ENCODE results near the gene KCND2.

The KCND2 gene

DNA sequence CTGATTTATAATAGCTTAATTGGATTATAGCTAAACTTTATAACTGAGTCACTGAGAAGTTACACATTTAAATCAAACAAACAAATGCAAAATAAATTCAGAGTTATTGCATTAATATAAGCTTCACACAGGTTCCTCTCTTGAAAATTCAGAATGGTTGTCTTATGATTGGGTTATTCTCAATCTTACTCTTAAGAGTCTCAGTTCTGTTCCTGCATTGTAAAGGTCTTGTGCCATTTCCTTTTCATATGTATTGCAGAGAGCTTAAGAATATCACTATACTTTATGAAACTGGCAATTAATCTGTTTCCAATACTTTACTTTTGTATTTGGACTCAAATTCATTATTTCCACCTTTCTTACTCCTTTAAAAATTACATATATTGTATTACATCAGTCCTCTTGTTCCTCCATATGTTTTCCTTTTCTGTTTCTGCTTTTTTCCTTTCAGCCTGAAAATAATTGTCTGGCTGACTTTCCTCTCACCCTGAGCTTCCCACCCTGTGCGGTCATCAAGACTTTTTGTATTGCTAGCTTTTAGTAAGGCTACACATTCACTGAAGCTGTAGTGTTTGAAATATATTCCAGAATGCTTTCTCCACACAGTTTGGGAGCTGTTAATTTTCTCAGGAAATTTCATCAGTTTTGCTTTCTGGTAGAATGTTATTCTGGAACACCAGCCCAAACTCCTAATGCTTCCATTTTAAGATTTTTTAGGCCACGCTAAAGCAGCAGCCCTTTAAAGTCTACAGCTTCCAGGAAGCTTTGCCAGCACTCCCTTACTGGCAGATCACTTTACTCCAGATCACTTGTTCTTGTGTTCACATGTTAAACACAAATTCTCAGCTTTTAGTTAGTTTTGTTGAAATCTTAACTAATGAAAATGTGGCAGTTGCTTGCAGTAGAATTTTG, 139.4 kb downstream of the KCND2 start:
- DNase-seq, result no peak

DNA sequence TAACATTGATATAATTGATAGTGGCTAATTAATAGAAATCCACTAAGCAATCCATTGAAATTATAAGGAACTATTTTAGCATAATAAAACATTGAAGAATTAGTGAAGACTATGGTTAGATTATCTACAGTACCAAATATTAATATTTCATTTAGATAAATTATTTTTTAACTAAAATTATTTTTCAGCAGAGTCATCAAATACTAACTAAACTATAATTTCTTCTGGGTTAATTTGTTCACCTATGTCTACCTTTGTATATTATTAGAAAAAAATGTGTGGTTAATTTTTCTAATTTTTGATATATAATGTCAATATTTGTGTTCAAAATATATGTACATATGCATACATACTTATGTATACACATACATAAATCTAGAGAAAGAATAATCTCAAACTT, 140.2 kb downstream of the KCND2 start:
- no peak for DNase-seq

GRCh38 chr7:120417244-120417979, 144.4 kb downstream of the KCND2 start:
- DNase-seq, result no peak

DNA sequence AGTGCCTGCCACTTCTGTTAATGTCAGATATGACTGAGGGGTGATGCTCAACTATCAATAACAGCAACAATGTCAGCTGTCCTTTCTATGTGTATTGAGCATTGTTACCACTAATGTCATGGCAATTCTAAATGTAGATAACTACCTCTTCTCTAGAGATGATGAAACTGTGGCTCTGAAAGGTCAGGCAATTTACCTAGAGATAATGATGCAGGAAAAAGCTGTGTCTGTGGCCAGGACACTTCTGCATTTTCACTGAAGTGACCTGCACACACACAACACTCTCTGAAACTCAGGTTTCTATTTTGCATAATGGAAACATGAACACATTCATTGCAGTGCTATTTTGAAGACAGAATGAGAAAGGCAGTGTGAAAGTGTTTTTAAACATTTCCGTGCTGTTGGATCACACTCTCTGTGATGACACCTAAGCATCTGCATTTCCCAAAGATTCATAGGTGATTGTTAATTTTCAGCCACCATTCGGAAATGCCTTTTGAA, 148.2 kb downstream of the KCND2 start:
- no peak for DNase-seq

GRCh38 chr7:120431016-120431415, 158.0 kb downstream of the KCND2 start:
- no peak for DNase-seq

GRCh38 chr7:120436487-120437060, 163.6 kb downstream of the KCND2 start:
- DNase-seq, result no peak

GRCh38 chr7:120441850-120442249, 168.9 kb downstream of the KCND2 start:
- DNase-seq, result no peak

GRCh38 chr7:120442838-120443237, 169.9 kb downstream of the KCND2 start:
- no peak for DNase-seq

DNA sequence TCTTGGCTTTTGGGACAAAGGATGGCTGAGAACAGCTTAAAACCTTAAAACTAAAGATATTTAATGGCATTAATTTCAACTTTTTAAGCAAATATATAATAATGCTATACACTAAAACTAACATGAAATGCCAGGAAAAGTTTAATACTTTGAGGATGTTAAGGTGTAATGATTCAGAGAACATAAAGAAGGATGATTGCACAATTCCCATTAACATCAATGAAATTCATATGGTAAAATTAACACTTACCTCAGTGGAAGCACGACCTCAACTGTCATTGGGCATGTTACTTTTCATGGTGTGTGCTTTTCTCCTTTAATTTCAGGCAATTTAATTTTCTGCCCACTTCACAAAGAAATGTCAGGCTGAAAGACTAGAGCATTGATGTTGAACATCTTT, 171.7 kb downstream of the KCND2 start:
- DNase-seq, result no peak

- no peak for DNase-seq
Observed at GRCh38 chr7:120445276-120445675, 172.3 kb downstream of the KCND2 start.

GRCh38 chr7:120452665-120453064, 179.7 kb downstream of the KCND2 start:
- DNase-seq, result no peak

DNA sequence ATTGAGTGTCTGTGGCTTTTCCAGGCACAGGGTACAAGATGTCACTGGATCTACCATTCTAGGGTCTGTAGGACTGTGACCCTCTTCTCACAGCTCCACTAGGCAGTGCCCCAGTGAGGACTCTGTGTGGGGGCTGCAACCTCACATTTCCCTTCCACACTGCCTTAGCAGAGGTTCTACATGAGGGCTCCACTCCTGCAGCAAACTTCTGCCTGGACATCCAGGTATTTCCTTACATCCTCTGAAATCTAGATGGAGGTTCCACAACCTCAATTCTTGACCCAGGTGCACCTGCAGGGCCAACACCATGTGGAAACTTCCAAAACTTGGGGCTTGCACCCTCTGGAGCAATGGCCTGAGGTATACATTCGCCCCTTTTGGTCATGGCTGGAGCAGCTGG, 183.7 kb downstream of the KCND2 start:
- DNase-seq, result no peak

GRCh38 chr7:120460949-120461348, 188.0 kb downstream of the KCND2 start:
- no peak for DNase-seq

DNA sequence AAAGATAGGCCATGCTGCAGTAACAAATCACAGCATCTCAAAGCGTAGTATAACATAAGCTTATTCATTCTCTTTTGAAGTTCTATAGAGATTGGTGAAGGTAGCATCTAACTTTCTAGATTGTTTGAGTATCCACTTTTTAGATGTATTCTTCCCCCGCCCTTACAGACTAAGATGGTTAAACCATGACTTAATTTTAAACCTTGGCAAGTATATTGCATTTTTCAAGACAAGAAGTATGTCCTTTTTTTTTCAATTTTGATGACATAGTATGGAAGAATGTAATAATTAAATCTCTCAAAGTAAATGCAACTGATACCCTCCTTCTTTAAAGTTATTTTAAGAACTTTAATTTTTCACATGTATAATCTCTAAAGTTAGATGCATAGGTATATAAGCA, 190.0 kb downstream of the KCND2 start:
- no peak for DNase-seq

DNA sequence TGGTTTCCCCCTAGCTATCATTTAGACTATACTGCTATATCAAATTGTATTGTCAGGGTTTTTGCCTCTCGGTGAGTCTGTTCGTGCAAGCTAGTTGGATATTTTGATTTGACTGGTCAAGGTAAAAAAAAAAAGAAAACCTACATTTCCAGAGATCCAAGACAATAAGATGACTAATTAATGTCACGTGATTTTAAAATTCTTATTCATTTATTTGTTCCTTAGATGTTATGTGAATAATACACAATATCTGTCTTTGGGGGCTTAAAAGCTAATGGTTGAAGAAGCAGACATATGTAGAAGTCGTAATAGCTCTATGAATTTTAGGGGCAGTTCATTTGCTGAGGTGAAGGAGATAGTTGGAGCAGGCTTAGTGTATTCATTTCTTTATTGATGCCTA, 191.1 kb downstream of the KCND2 start:
- no peak for DNase-seq

GRCh38 chr7:120467676-120468075, 194.7 kb downstream of the KCND2 start:
- DNase-seq, result no peak

DNA sequence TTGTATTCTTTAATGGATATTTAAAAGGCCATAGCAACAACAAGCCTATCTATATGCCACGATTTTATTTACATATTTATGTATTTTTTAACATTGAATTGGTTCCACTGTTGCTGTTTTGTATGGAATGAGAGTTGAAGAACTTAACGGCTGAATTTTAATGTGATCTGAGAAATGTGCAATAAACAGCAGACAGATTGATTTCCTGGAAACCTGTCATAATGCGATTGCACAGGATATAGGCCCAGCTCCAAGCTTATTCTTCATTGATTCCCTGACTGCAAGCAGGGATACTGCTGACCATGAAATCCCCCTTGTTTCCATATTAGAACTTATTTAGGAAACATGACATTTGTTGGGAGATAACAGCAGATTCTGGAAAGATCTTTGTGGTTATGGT, 195.6 kb downstream of the KCND2 start:
- no peak for DNase-seq

DNA sequence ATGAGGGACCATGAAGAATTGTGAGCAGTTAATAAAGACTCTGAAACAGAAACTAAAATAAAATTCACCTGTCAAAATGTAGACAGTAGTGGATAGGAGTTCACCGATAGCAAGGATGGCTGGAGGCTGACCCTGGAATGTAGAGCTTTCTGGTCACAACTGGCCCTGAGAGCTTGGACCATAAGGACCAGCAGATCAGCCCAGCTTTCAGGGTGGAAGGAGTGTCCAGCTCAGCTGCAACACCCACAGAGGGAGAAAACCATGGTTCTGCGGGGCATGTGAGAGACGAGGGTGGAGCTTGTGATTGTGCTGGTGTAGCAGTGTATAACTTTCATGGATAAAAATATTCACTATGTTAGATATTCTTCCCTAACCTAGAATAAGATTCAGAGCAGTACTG, 199.9 kb downstream of the KCND2 start:
- no peak for DNase-seq

DNA sequence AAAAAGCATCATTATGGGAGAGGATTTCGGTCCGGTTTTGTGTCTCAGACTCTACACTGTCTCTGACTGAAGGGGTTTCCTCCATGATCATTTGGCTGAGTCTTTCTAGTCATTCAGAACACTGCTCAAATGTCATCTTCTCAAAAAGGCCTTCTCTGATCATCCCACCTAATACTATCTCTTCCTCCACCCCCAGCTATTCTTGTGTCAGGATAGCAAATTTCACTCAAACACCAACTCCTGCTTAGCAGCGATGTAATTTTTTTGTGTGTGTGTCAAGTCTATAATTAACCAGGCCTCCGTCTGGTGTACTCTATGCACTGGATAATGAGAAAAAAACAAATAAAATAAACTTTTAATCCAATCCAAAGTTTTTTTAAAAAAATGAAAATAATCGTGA, 200.4 kb downstream of the KCND2 start:
- DNase-seq, result no peak

- DNase-seq, result no peak
Observed at GRCh38 chr7:120475994-120476393, 203.0 kb downstream of the KCND2 start.

DNA sequence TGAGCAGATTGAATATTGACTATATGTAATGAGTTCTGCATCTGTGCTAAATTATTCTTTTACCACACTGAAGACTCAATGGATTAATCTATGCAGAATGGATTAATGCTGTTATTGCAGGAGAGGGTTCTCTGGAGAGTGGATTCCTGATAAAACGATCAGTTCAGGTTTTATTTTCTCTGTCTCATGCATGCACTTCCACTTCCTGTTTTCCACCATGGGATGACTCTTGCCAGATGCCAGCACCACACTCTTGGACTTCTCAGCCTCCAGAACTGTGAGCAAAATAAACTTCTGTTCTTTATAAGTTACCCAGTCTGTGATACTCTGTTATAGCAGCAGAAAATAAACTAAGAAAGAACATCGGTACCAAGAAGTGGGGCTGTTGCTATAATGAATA, 207.5 kb downstream of the KCND2 start:
- DNase-seq, result no peak

DNA sequence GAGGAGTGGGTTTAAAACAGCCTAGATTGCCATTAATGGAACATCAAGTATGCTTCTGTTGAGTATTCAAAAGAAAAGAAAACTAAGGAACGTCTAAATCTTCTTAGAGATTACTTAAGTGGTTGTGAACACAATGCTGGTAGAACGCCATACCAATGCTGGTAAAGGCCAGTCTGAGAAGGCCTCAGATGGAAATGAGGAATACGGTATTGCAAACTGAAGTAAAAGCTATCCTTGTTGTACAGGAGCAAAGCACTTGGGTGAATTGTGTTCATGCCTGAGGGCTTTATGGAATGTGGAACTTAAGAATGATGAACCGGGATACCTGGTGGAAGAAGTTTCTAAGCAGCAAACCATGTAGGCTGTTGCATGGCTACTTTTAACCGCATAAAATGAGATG, 208.0 kb downstream of the KCND2 start:
- DNase-seq, result no peak

DNA sequence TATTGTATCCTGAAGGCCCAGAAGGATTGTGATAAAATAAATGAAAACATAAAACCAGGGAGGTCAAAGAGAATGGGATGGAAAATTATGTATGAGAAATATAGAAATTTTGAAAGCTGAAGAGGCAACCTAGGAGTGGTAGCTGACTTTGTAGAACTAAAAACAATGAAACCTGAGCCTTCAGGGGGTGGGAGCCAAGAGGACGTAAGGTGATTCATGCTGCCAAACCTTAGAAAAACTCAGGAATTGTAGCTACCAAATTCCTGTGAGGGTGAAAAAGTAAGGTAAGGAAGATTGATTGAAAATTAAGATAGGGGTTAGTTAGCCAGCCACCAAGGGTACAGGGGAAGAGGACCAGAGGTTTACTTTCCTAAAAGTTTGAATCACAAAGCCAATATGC, 213.2 kb downstream of the KCND2 start:
- DNase-seq, result no peak

GRCh38 chr7:120502132-120502531, 229.2 kb downstream of the KCND2 start:
- no peak for DNase-seq
